Measurements from ENCODE around the gene ARAP3.
"Not testable (repeated sequence)": the region's sequence is repeated elsewhere in the genome, so short reads cannot be mapped to it uniquely, and the experiment has no call there.

The ARAP3 gene

DNA sequence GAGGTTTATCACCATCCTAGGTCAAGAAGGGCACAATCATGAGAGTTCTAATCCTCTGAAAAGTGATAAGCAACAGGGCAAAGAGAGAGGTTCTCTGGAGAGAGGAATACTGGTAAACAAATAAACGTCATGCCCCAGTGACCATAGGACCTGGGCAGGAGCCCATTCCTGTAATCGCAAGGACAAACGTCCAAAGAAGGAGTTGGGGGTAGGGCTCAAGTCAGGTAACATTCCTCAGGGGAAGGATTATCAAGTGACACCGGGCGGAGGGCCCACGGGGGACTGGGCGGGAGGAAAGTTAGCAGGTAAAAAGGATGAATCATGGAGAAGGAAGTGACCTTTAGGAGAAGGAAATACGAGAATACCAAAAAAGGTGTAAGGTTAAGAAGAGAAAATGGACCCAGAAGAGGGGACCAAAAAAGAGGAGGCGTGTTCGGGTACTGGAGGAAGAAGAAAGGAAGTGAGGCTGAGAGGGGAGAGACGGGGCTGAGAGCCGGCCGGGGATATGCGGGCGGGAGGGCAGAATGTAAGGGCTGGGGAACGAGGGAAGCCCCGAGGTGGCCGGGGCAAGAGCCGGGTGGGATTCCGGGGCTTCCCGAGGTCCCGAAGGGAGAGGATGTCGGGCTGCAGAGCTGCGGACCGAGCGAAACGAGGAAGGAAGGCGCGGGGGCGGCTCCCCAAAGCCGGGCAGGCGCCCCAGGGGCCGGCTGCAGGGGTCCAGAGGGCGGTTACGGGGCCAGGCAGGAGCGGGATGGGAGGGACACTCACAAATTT, 63.8 kb downstream of the ARAP3 start:
- DNase-seq (ENCODE audit: low read depth), result no peak
- H3K4me3 ChIP-seq (ENCODE audit: low read length), result peak overlapping the region; percentile 79
- TF ChIP-seq, protein P1, sequence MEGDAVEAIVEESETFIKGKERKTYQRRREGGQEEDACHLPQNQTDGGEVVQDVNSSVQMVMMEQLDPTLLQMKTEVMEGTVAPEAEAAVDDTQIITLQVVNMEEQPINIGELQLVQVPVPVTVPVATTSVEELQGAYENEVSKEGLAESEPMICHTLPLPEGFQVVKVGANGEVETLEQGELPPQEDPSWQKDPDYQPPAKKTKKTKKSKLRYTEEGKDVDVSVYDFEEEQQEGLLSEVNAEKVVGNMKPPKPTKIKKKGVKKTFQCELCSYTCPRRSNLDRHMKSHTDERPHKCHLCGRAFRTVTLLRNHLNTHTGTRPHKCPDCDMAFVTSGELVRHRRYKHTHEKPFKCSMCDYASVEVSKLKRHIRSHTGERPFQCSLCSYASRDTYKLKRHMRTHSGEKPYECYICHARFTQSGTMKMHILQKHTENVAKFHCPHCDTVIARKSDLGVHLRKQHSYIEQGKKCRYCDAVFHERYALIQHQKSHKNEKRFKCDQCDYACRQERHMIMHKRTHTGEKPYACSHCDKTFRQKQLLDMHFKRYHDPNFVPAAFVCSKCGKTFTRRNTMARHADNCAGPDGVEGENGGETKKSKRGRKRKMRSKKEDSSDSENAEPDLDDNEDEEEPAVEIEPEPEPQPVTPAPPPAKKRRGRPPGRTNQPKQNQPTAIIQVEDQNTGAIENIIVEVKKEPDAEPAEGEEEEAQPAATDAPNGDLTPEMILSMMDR (conservative IDR thresholded peaks at IDR 0.05; ENCODE audit: low read depth, low read length), result no peak

DNA sequence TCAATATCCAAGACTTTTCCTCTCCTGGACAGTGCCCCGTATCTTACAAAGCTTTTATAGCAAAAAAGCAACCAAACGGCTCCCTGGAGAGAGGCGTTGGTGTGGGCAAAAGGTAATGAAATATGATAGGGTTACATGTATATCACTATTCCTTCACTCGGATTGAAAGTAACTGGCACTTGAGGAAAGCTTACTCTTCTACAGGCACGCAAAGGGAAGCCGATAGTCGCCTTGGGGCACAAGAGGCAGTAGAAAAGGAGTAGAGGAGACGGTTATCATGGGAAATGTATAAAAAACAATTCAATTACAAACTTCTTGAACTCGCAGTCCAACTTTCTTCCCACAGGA, 64.4 kb downstream of the ARAP3 start:
- no peak for DNase-seq (ENCODE audit: low read depth)
- TF ChIP-seq, protein P1 (conservative IDR thresholded peaks at IDR 0.05; ENCODE audit: low read depth, low read length), result no peak
- H3K4me3 ChIP-seq (ENCODE audit: low read length), result peak overlapping the region; percentile 79

DNA sequence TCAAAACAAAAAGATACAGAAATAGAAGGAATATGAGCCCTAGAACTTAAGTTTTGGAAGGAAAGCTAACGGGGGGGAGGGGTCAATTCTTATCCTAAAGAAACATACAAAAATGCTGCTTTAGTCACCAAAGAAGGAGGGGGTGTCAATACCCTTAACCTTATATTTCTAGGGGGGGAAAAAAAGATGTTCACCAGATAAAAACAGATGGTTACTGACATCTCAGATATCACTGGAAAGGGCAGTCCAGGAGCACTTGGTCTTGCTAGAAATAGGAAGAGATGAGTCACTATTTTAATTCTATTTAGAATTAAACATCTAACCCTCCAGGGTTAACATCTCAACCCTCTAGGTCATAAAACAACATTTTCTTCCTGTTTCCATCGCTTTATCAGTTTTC, 64.9 kb downstream of the ARAP3 start:
- TF ChIP-seq, protein P1 (conservative IDR thresholded peaks at IDR 0.05; ENCODE audit: low read depth, low read length), result no peak

DNA sequence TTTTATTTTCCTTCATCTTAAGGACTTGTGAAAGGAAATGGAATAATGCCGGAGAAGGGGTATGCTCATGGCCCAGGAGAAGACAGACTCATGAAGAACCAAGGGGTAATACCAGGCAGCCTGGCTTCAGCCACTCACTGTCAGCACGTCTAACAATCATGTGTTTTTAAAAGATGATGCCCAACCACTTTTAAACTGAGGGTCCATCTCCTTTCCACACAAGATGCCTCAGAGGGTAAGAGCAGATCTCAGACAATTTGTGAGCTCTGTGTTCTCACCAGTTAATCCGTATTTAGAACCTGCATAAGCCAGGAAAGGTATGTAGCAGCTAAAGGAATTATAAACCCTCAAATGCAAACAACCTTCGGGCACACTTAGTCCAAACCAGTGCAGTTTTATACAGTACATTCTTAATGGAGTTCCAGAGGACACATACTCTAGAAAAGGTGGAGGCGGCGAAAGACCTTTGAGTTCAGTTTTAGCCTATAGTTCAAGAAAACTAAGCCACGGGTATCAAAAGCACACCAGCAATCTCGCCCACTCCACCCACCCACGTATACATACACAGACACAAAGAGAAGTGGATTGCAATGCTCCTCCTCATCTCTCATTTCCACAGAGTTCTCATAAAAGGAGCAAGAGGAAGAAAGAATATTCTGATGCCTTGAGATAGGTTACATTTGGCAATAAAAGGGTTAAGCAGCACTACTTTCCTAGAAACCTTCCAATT, 65.9 kb downstream of the ARAP3 start:
- no peak for DNase-seq (ENCODE audit: low read depth)
- no peak overlapping the region for H3K4me3 ChIP-seq (ENCODE audit: low read length)
- TF ChIP-seq, protein P1 (conservative IDR thresholded peaks at IDR 0.05; ENCODE audit: low read depth, low read length), result no peak

More for the DNA sequence above, 64.9 kb downstream of the ARAP3 start:
- DNase-seq (ENCODE audit: low read depth), result no peak
- H3K4me3 ChIP-seq (ENCODE audit: low read length), result peak overlapping the region; percentile 79

DNA sequence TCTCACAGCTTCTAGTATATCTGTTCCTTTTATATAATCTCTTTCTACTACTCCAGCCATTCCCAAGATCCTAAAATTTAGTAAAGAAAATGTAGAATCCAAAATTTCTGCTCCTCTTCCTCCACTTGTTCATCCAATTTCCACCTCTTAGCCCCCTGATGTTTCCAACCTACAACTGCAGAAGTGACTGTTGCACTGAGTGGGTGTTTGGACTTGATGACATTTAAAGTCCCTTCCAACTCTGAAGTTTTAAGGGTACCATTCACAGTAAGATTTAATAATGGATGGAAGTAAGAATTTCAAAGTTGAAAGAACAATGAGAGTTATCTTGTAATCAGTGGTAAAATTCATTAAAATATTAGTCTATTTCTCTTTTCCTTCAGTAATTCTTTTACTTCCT, 68.7 kb downstream of the ARAP3 start:
- DNase-seq (ENCODE audit: low read depth), result no peak
- TF ChIP-seq, protein P1 (conservative IDR thresholded peaks at IDR 0.05; ENCODE audit: low read depth, low read length), result no peak
- no peak overlapping the region for H3K4me3 ChIP-seq (ENCODE audit: low read length)

DNA sequence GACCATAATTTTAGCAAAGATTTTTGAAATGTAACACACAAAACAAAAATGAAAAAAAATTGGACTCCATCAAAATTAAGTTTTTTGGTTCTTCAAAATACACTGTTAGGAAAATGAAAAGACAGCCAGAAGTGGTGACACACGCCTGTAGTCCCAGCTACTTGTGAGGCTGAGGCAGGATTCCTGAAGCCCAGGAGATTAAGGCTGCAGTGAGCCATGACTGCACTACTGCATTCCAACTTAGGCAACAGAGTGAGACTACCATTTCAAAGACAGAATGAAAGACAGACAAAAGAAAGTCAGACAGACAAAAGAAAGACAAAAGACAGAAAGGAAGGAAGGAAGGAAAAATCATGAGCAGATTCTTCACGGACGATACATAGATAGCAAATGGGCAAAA, 70.7 kb downstream of the ARAP3 start:
- H3K4me3 ChIP-seq (ENCODE audit: low read length), result no peak overlapping the region
- DNase-seq (ENCODE audit: low read depth), result no peak
- TF ChIP-seq, protein P1 (conservative IDR thresholded peaks at IDR 0.05; ENCODE audit: low read depth, low read length), result no peak

DNA sequence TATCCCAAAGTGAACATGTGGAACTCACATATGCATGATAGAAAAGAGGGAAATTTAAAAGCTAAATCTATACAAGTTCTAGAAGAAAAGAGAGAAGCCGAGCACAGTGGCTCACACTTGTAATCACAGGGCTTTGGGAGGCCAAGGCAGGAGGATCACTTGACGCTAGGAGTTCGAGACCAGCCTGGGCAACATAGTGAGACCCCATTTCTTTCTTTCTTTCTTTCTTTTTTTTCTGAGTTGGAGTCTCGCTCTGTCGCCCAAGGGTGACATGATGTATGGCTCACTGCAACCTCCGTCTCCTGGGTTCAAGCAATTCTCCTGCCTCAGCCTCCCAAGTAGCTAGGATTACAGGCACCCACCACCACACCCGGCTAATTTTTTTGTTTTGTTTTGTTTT, 72.1 kb downstream of the ARAP3 start:
- not testable (repeated sequence) for H3K4me3 ChIP-seq (ENCODE audit: low read length); DNase-seq (ENCODE audit: low read depth)
